WERI-Rb-1 (cell line): Measurements from ENCODE around the gene OR2F2.

Experiments used
- DNase-seq: peaks from one replicate; pipeline ENCODE4 v3.0.0-alpha.2; 2020
- H3K27ac ChIP-seq: fragments of 250-450 bp; sonication (Bioruptor Pico); 2 replicates; pipeline ENCODE4 v1.5.1; 2020; ENCODE audit warnings: mild to moderate bottlenecking, moderate library complexity
- H3K27me3 ChIP-seq: fragments of 250-450 bp; sonication (Bioruptor Pico); 2 replicates; pipeline ENCODE4 v1.5.1; 2021; ENCODE audit warnings: mild to moderate bottlenecking, low read depth, moderate library complexity; ENCODE audit not compliant: insufficient read depth, severe bottlenecking
- H3K36me3 ChIP-seq: fragments of 250-450 bp; sonication (Bioruptor Pico); 2 replicates; pipeline ENCODE4 v1.5.1; 2020; ENCODE audit warnings: mild to moderate bottlenecking, moderate library complexity
- H3K4me3 ChIP-seq: 2 replicates; pipeline ENCODE4 v1.5.1; 2011; ENCODE audit warnings: low read depth, mild to moderate bottlenecking, control low read depth, low read length
- H3K9me3 ChIP-seq: fragments of 250-450 bp; sonication (Bioruptor Pico); 2 replicates; pipeline ENCODE4 v1.5.1; 2021; ENCODE audit warnings: mild to moderate bottlenecking, moderate library complexity; ENCODE audit not compliant: severe bottlenecking
- TF ChIP-seq, protein P1 (sequence below): IDR thresholded peaks from 2 replicates; pipeline ENCODE4 v1.5.1; 2011; ENCODE audit warnings: low read depth, mild to moderate bottlenecking, control low read depth, inconsistent platforms, low read length

The OR2F2 gene

DNA sequence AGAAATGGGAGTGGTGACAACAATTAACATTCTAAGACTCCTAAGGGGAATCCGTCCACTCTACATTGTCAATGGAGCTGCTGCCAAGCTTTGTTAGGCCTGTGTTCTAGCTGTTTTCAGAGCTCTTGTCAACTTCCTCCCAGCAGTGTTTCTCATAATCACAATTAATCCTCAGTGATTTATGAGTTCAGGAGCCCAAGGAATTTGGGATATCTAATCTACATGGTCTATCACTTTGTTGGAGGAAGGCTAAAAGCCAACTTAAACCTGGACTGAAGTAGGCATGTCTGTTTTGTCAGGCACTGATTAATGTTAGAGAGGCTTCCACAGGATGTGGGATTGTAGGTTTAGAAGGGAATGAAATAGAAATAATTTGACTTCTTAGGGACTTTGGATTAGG is 10.2 kb upstream of the OR2F2 start:
- Histone ChIP-seq H3K9me3 (no peaks in the 10 kb centered on the region), H3K27me3 (no peaks in the 10 kb centered on the region), H3K36me3 (no peaks in the 10 kb centered on the region), H3K27ac (no peak overlapping the region), H3K4me3 (no peak overlapping the region)
- TF ChIP-seq, protein P1, sequence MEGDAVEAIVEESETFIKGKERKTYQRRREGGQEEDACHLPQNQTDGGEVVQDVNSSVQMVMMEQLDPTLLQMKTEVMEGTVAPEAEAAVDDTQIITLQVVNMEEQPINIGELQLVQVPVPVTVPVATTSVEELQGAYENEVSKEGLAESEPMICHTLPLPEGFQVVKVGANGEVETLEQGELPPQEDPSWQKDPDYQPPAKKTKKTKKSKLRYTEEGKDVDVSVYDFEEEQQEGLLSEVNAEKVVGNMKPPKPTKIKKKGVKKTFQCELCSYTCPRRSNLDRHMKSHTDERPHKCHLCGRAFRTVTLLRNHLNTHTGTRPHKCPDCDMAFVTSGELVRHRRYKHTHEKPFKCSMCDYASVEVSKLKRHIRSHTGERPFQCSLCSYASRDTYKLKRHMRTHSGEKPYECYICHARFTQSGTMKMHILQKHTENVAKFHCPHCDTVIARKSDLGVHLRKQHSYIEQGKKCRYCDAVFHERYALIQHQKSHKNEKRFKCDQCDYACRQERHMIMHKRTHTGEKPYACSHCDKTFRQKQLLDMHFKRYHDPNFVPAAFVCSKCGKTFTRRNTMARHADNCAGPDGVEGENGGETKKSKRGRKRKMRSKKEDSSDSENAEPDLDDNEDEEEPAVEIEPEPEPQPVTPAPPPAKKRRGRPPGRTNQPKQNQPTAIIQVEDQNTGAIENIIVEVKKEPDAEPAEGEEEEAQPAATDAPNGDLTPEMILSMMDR, result no peak
- no peak for DNase-seq

DNA sequence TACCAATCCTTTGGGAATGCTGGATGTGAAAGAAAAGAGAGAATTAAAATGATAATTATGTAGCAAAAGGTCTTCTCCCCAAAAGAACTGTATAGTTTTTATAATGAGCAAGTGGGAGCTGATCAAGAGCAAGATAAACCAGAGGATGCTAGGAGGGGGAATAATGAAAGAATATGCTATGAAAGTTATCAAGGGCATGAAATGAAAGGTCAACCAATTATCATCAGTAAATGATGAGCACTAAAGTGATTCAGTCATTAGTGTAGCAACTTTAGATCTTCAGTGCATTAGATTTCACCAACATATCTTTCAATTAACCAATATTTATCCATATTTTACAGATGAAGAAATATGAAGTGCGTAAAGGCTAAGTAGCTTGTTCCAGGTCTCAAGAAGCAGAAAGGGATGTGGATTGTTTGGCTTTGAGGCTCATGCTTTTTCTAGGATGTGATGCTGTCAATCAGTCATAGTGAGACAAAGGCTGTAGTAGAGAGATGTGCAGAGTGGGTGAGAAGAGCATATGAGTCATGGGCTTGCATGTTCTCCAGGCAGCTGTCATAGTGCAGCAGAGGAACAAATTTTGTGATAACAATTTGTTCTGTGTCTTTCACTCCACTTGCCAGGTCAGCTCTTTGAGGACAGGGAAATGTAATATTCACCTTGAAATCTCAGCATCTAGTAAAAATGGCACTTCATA is 5.7 kb upstream of the OR2F2 start:
- H3K27me3 ChIP-seq, result no peaks in the 10 kb centered on the region
- TF ChIP-seq, protein P1, result no peak
- DNase-seq, result no peak
- no peak overlapping the region for H3K27ac ChIP-seq
- no peaks in the 10 kb centered on the region for H3K36me3 ChIP-seq
- no peaks in the 10 kb centered on the region for H3K9me3 ChIP-seq
- H3K4me3 ChIP-seq, result no peak overlapping the region

DNA sequence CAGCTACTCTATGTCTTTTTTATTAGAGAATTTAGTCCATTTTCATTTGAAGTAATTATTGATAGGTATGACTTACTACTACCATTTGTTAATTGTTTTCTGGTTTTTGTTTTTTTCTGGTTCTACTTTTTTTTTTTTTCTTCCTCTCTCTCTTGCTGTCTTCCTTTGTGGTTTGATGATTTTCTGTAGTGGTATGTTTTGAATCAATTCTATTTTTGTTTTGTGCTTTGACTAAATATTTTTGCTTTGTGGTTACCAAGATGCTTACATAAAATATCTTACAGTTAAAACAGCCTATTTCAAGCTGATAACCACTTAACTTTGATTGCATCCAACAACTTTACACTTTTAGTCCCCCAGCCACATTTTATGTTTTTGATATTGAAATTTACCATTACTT is 3.3 kb upstream of the OR2F2 start:
- no peak overlapping the region for H3K27ac ChIP-seq
- H3K9me3 ChIP-seq, result no peaks in the 10 kb centered on the region
- TF ChIP-seq, protein P1, result no peak
- no peak overlapping the region for H3K4me3 ChIP-seq
- H3K27me3 ChIP-seq, result no peaks in the 10 kb centered on the region
- no peak for DNase-seq
- H3K36me3 ChIP-seq, result no peaks in the 10 kb centered on the region

DNA sequence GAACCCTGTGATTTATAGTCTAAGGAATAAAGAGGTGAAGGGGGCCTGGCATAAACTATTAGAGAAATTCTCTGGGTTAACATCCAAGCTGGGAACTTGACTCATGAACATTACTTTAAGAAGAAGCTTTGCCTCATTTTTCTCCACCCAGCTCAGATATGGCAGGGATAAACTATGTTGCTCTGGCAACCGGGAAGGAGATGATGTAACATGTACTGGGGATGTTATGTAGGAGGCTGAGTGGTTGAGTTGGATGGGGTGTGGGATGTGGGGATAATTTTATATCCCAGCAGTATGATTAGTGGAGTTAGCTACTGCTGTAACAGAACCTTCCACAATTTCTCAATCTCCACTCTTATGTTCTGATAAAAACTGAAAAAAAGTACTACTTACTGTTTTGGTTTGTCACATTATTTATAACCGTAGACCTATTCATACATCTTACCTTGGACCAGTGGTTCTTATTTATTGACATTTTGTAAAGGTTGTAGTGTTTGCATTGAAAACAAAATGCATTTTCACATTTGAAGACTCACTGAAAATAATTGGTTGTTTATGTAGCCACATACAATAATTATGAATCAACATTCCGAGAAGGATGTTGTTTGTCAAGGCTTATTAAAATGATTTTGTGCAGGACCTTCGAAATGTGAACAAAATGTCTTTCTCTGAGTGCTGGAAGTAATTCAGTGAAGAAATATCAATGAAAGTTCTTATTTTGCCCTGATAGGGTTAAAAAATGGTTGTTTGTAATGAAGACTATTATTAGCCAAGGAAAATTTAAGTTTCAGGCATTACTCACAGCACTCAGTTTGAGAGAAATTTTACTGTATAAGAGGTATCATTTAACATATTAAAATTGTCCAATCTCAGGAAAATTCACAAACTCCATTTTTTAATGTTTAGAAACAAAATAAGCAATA is 1.3 kb downstream of the OR2F2 start:
- Histone ChIP-seq H3K36me3 (no peaks in the 10 kb centered on the region), H3K27ac (no peak overlapping the region), H3K9me3 (no peaks in the 10 kb centered on the region), H3K27me3 (no peaks in the 10 kb centered on the region), H3K4me3 (no peak overlapping the region)
- TF ChIP-seq, protein P1, result no peak
- DNase-seq, result no peak

DNA sequence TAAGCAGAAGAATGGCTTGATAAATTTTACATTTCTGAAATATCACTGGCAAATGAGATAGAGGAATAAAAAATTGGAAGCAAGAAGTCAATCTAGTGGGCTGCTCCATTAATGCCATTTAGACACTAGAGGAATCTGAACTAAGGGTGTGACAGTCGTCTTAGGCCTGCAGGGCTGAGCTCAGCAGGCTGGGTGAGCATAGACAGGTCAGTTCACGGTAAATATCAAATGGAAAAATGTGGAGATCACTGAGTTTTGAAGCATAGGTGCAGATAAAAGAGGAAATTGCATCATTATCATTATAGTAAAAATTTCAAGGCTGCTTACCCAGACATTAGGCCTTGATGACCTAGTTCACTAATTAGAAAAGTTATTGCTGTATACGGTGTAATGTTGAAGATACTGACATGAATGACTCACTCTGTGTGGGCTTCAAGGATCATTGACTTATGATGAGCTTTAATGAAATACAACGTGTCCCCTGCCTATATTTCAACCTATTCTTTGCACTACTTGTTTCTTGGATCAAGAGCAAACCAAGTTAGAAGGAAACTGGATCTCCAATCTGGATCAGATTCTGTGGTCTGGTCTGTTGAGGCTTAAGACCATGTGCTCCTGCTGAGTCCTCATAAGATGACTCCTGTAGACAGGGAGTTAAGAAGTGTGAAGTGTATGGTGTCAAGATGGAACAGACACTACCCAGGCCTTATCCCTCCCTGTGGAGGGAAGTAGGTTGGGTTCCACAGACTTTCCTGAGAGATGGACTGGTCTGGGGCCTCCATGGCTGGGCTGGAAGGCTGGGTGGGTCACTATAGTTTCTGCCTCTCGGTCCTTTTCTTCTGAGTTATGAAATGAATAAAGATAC is 3.6 kb downstream of the OR2F2 start:
- Histone ChIP-seq H3K27me3 (no peaks in the 10 kb centered on the region), H3K9me3 (no peaks in the 10 kb centered on the region), H3K36me3 (no peaks in the 10 kb centered on the region), H3K27ac (no peak overlapping the region), H3K4me3 (no peak overlapping the region)
- TF ChIP-seq, protein P1, result no peak
- DNase-seq, result no peak
